Measurements from ENCODE around the gene SLC35D2. TPM values are rescaled to one million over a fixed set of nuclear protein-coding genes. Genes with fewer than 3 reads are reported as not detected.

Gene SLC35D2
- total RNA-seq, 1 experiment from 2014 or later: 32.5 TPM

GRCh38 chr9:96320749-96321280 is 62.7 kb downstream of the SLC35D2 start:
- no peaks in the 10 kb centered on the region for H4K20me1 ChIP-seq (ENCODE audit: insufficient read depth)
- H3K36me3 ChIP-seq (ENCODE audit: control insufficient read depth in 1 of 2, insufficient read depth in 2 of 2, low read length in 2 of 2): peaks cover 2 to 11% of the 10 kb centered on the region in 2 experiments; a peak in 2 of 4 replicates
- ATAC-seq (no peak), DNase-seq (ENCODE audit: low read depth, low spot score) (no peak)
- no peak overlapping the region for H3K4me2 ChIP-seq (ENCODE audit: low read length)
- CTCF ChIA-PET: interaction anchor here (1.1 kb wide), 1 partner anchor 346 kb away, joined by 3 read pairs; no protein-coding TSS in a partner anchor
- no peaks in the 10 kb centered on the region for H3K79me2 ChIP-seq (ENCODE audit: insufficient read depth, low read length)
- RAD21 ChIA-PET (ENCODE audit: low non-redundant PET in 1 of 2, low total read pairs in 2 of 2, uncharacterized antibody in 2 of 2, unreplicated experiment in 2 of 2): no interaction called here
- intact Hi-C loops (cut with micrococcal nuclease): loop anchor here (10.0 kb wide), 1 partner anchor 534 kb away; the partner anchor contains the start of gene ZNF782
- POLR2A ChIA-PET: no interaction called here
- no peak for TF ChIP-seq CTCF (IDR thresholded peaks at IDR 0.05 in 2 of 3, conservative IDR thresholded peaks at IDR 0.05 in 1 of 3; ENCODE audit: borderline replicate concordance in 1 of 3, insufficient read depth in 1 of 3, low read depth in 2 of 3, low read length in 2 of 3)
- TF ChIP-seq EZH2phosphoT487 (IDR thresholded peaks at IDR 0.05; ENCODE audit: borderline replicate concordance): no peak
- TF ChIP-seq POLR2AphosphoS5 (IDR thresholded peaks at IDR 0.05; ENCODE audit: low read depth, low read length): no peak
- no peak for TF ChIP-seq RAD21 (IDR thresholded peaks at IDR 0.05; ENCODE audit: low read depth)
- no peak for TF ChIP-seq SP1 (IDR thresholded peaks at IDR 0.05; ENCODE audit: low read depth)
- BruUV-seq (replicated peaks): TSS peak; percentile 50
- no peak overlapping the region for H3K9ac ChIP-seq (ENCODE audit: low read length)
- no peaks in the 10 kb centered on the region for H3K4me1 ChIP-seq (ENCODE audit: control insufficient read depth in 1 of 2, insufficient read depth in 2 of 2, low read length in 2 of 2)
- H3K9me2 ChIP-seq (ENCODE audit: insufficient read depth): no peaks in the 10 kb centered on the region
- H3K4me3 ChIP-seq (replicated peaks in 1 of 2; ENCODE audit: low read depth in 1 of 2, low read length in 2 of 2): no peak overlapping the region
- H3K9me3 ChIP-seq (ENCODE audit: control insufficient read depth in 1 of 2, insufficient read depth in 1 of 2, low read depth in 1 of 2, low read length in 2 of 2): no peaks in the 10 kb centered on the region
- H3K27ac ChIP-seq (ENCODE audit: low read depth, low read length): no peak overlapping the region
- H3K27me3 ChIP-seq (ENCODE audit: insufficient read depth, low read length): no peaks in the 10 kb centered on the region
- H2AFZ ChIP-seq (ENCODE audit: low read depth, low read length, poor library complexity, severe bottlenecking): no peak overlapping the region

DNA sequence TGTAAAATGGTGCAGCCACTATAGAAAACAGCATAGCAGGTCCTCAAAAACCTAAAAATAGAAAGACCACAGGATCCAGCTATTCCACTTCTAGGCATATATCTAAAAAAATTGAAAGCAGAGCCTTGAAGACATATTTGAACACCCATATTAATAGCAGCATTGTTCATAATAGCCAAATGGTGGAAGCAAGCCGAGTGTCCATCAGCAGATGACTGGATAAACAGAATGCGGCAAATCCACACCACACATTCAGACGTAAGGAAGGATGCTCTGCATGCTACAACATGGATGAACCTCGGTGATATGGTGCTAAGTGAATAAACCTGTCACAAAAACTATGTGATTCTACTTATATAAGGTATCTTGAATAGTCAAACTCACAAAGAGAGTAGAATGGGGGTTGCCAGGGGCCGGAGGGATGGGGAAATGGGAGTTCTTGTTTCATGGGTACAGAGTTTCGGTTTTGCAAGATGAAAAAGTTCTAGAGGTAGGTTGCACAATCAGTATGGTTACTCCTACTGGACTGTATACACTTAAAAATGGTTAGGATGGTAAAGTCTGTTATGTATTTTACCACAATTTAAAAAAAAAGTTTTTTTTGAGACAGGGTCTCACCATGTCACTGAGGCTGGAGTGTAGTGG is 64.5 kb downstream of the SLC35D2 start:
- no peak overlapping the region for H3K27ac ChIP-seq (ENCODE audit: low read depth, low read length)
- ChIA-PET RAD21 (ENCODE audit: low non-redundant PET in 1 of 2, low total read pairs in 2 of 2, uncharacterized antibody in 2 of 2, unreplicated experiment in 2 of 2) (no interaction called here), POLR2A (no interaction called here), CTCF (no interaction called here)
- intact Hi-C loops (cut with micrococcal nuclease): no loop called here
- TF ChIP-seq SP1 (IDR thresholded peaks at IDR 0.05; ENCODE audit: low read depth) (no peak), CEBPB (IDR thresholded peaks at IDR 0.05; ENCODE audit: low read depth) (no peak), ZBTB33 (IDR thresholded peaks at IDR 0.05; ENCODE audit: extremely low read depth, insufficient replicate concordance, low read length) (no peak), ZFX (IDR thresholded peaks at IDR 0.05) (no peak), RAD21 (IDR thresholded peaks at IDR 0.05; ENCODE audit: low read depth) (no peak)
- TF ChIP-seq, protein P1, sequence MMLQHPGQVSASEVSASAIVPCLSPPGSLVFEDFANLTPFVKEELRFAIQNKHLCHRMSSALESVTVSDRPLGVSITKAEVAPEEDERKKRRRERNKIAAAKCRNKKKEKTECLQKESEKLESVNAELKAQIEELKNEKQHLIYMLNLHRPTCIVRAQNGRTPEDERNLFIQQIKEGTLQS (IDR thresholded peaks at IDR 0.05): no peak
- TF ChIP-seq, protein P2, sequence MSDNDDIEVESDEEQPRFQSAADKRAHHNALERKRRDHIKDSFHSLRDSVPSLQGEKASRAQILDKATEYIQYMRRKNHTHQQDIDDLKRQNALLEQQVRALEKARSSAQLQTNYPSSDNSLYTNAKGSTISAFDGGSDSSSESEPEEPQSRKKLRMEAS (IDR thresholded peaks at IDR 0.05): no peak
- no peaks in the 10 kb centered on the region for H3K27me3 ChIP-seq (ENCODE audit: insufficient read depth, low read length)
- no peaks in the 10 kb centered on the region for H3K4me1 ChIP-seq (ENCODE audit: control insufficient read depth in 1 of 2, insufficient read depth in 2 of 2, low read length in 2 of 2)
- H3K9me3 ChIP-seq (ENCODE audit: control insufficient read depth in 1 of 2, insufficient read depth in 1 of 2, low read depth in 1 of 2, low read length in 2 of 2): no peaks in the 10 kb centered on the region
- BruUV-seq (replicated peaks): no TSS peak
- H3K9ac ChIP-seq (ENCODE audit: low read length): no peak overlapping the region
- no peak overlapping the region for H2AFZ ChIP-seq (ENCODE audit: low read depth, low read length, poor library complexity, severe bottlenecking)
- no peaks in the 10 kb centered on the region for H3K9me2 ChIP-seq (ENCODE audit: insufficient read depth)
- H3K4me2 ChIP-seq (ENCODE audit: low read length): no peak overlapping the region
- no peaks in the 10 kb centered on the region for H3K79me2 ChIP-seq (ENCODE audit: insufficient read depth, low read length)
- ATAC-seq (no peak), DNase-seq (ENCODE audit: low read depth, low spot score) (no peak)
- no peaks in the 10 kb centered on the region for H4K20me1 ChIP-seq (ENCODE audit: insufficient read depth)
- H3K4me3 ChIP-seq (replicated peaks in 1 of 2; ENCODE audit: low read depth in 1 of 2, low read length in 2 of 2): no peak overlapping the region
- H3K36me3 ChIP-seq (ENCODE audit: control insufficient read depth in 1 of 2, insufficient read depth in 2 of 2, low read length in 2 of 2): peaks cover 2 to 11% of the 10 kb centered on the region in 2 experiments; a peak in 2 of 4 replicates
